Measurements from ENCODE around the gene RING1.
"Not testable (repeated sequence)": the region's sequence is repeated elsewhere in the genome, so short reads cannot be mapped to it uniquely, and the experiment has no call there.

RING1 gene

GRCh38 chr6:33207552-33208090, 679 bp upstream of the RING1 start:
- peak; percentile 11 for DNase-seq

DNA sequence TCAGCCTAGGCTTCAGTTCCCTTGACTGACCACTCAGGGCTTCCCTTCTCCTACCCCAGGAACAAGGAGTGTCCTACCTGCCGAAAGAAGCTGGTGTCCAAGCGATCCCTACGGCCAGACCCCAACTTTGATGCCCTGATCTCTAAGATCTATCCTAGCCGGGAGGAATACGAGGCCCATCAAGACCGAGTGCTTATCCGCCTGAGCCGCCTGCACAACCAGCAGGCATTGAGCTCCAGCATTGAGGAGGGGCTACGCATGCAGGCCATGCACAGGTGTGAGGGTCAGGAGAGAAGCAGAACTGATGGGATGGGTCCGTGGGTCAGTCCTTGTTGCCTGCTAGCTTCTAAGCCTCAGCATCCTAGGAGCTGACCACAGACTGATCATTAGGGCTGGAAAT, 1.6 kb downstream of the RING1 start:
- DNase-seq: no peak

DNA sequence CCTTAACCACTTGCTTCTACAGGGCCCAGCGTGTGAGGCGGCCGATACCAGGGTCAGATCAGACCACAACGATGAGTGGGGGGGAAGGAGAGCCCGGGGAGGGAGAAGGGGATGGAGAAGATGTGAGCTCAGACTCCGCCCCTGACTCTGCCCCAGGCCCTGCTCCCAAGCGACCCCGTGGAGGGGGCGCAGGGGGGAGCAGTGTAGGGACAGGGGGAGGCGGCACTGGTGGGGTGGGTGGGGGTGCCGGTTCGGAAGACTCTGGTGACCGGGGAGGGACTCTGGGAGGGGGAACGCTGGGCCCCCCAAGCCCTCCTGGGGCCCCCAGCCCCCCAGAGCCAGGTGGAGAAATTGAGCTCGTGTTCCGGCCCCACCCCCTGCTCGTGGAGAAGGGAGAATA, 2.8 kb downstream of the RING1 start:
- no peak for DNase-seq

GRCh38 chr6:33211666-33212422, 3.5 kb downstream of the RING1 start:
- no peak for DNase-seq

- no peak for DNase-seq
These were observed 4.5 kb downstream of the RING1 start for GRCh38 chr6:33212857-33213165.

- DNase-seq: peak; percentile 34
These were observed 5.1 kb downstream of the RING1 start for GRCh38 chr6:33213166-33213988.

- DNase-seq: no peak
These were observed 5.7 kb downstream of the RING1 start for GRCh38 chr6:33213989-33214335.

GRCh38 chr6:33215271-33216116, 7.2 kb downstream of the RING1 start:
- DNase-seq: no peak

- no peak for DNase-seq
These were observed 7.9 kb downstream of the RING1 start for GRCh38 chr6:33216117-33216649.

DNA sequence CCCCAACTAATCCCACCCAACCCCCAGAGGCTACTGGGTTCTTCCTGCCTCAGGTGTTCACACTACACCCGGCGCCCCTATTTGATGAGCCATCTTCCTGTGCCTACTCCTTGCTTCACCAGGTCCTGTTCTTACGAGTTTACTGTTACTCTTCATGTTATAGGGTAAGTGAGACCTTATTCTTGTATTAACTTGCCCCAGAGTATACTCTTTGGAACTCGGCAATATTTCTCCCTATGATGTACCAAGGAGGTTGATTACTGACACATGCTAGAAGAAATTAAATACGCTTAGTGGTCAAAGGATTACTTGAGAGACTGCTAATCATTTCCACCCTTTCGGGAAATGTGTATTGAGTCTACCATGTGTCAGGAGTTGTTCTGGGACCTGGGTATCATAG, 8.9 kb downstream of the RING1 start:
- no peak for DNase-seq

DNA sequence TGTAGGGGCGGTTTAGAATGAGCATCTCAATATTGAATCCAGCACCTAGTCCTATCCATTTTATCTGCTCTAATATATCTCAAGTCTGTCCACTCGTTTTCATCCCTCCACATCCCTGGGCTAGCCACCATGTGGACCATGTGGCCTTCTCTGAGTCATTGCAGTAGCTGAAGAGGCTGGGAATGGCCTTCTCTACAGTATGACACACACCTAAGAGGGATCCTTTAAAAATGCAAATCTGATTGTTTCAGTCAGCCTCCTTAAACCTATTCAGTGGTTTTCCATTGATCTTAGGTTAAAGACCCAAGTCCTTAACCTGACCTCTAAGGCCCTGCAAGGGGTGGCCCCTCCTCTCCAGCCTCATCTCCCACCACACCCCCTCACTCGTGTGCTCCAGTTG, 9.4 kb downstream of the RING1 start:
- DNase-seq: no peak

GRCh38 chr6:33226503-33227120, 18.3 kb downstream of the RING1 start:
- not testable (repeated sequence) for DNase-seq

GRCh38 chr6:33235221-33235634, 26.9 kb downstream of the RING1 start:
- DNase-seq: peak; percentile 64

- DNase-seq: no peak
These were observed 28.0 kb downstream of the RING1 start for GRCh38 chr6:33236328-33236727.

DNA sequence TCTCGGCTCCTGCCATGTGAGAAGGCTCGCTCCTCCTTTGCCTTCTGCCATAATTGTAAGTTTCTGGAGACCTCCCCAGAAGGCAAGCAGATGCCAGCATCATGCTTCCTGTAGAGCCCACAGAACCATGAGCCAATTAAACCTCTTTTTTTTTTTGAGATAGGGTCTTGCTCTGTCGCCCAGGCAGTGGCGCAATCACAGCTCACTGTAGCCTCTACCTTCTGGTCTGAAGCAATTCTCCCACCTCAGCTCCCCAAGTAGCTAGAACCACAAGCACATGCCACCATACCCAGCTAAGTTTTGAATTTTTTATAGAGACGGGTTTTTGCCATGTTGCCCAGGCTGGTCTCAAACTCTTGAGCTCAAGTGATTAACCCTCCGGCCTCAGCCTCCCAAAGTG, 28.6 kb downstream of the RING1 start:
- DNase-seq: no peak

DNA sequence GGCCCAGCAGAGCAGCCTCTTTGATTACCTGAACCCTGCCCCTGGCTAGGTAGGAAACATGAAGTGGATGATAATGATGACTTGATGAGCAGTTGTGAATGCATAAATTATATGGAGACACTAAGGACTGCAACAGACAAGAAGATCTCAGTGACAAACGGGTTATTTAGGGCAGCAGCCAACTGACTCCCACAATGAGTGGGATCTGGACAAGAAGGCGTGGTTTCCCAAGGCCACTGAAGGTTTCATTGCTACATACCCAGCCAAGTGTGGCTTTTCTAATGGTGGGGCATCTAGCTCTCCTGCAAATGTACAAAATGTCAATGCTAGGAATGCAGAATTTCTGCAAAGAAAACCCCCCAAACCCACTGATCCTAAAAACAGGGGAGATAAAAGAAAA, 29.4 kb downstream of the RING1 start:
- DNase-seq: no peak

DNA sequence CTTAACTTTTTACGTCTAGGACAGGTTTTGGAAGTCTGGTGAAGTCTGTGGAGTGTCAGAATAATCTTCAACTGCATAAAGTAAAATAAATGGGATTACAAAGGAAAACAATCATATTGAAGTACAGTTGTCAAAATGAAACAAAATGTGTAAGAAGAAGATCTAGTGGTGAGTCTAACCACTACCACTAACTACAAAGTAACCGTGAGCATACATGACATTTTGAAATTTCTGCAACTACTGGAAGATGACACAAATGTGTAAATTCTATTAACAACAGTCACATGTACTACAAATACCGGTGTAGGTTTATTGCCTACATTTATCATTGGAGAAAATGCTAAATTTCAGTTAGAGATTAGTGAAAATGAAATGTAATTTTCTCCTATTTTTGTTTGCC, 33.7 kb downstream of the RING1 start:
- DNase-seq: no peak

DNA sequence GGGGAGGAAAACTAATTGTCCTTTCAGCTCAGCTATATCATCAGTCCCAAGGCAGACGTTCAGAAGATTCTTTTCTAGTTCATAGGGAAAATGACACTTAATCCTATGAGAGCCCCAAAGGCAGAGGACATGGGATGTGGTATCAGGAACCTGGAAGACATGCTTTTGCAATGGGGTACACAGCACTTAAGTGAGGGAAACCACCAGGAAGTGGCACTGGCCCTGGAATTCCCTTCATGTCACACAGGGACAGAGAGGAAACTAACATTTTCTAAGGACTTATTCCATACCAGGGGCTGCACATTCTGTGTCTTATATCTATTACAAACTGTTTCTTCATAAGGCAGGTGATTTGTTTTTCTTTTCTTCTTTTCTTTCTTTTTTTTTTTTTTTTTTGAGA, 35.2 kb downstream of the RING1 start:
- DNase-seq: no peak

DNA sequence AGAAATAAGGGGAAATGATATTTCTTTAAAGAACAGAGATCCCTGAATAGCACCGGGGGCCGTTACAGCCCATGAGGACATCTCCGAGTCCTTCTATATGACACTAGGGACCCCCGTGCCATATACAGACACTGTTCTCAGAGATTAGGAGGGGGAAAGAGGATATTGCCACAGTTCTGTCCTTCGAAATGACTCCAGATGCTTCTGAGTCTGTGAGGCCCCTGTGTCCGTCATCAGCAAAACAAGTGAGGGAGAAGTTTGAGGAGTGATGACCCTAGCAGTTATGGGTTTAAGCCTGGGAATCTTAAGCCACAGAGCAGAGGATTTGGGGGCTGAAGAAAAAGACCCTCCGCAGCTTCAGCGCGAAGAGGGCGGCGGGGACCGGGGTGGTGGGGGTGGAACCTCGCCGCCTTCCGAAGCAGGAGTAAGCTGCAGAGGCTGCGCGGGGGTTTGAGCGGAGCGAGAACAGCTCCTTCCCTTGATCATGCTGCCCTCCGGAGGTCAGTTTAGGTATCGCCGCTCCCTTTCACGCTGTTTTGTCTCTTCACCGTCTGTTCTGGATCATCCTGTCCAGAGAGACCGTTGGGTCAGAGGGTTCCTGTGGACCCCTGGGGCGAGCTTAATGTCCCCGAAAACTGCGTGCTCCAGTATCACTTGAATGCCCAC, 39.8 kb downstream of the RING1 start:
- peak; percentile 80 for DNase-seq

GRCh38 chr6:33248643-33248931, 40.3 kb downstream of the RING1 start:
- peak; percentile 61 for DNase-seq

DNA sequence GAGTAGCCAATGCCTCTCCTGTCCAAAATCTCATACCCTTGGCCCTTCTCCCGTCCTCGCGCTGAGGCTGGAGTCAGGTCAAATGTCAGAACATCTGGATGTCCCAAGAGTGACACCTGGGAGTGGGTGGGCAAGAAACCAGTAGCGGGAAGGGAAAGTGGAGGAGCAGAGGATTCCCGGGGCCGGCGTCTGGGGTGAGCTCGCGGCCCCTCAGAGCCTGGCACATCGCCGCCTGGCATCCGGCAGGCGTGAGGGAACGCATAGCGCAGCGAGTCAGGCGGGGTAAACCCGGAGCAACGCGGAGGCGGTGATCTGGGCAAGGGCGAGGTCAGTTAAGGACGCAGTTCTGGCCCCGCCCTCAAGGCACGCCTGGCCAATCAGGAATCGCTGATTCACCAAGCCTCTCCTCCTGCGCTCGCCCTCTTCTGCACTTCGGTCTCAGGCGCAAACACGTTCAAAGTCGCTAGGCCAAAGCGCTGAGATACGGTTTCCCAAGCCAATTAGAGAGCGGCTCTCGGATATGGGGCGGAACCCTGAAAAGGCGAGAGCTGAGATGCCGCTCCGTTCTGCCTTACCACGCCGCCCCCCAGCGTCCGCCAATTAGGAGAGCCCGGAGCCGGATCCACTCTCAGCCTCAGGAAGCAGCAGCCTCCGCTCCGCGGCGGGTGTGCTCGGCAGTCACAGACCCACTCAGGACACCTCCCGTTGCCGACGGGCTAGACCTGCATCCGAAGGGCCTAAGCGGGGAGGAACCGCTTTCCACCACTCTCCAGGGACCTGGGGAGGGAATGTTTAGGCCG, 40.8 kb downstream of the RING1 start:
- DNase-seq: peak; percentile 98
